ENCODE measurements around the gene PDE8A. TPM values are rescaled to one million over a fixed set of nuclear protein-coding genes. Genes with fewer than 3 reads are reported as not detected.

PDE8A gene
- total and polyA plus RNA-seq, 2 of the 13 experiments (the other 11 are each of a cell fraction or from before 2014, with no cell fraction given) = 26.3 to 48.5 TPM

GRCh38 chr15:84981054-84981710, 474 bp upstream of the PDE8A start (continued):
- TF ChIP-seq ZNF281 (CRISPR knock-in tag; IDR thresholded peaks at IDR 0.05; ENCODE audit: borderline replicate concordance) (no peak; the same call in 1 of the 2 replicates), JUNB (CRISPR knock-in tag; IDR thresholded peaks at IDR 0.05; ENCODE audit: borderline replicate concordance) (no peak), ZNF264 (CRISPR knock-in tag; IDR thresholded peaks at IDR 0.05) (0 out of 2 replicates have a peak, but pooled peaks have one; percentile 35), CSRNP1 (CRISPR knock-in tag; IDR thresholded peaks at IDR 0.05) (no peak; the same call in 1 of the 2 replicates), RCOR2 (CRISPR knock-in tag; IDR thresholded peaks at IDR 0.05) (0 out of 2 replicates have a peak, but pooled peaks have one; percentile 14), ASH2L (IDR thresholded peaks at IDR 0.05; ENCODE audit: insufficient read length, low read depth, low read length) (peak; percentile 82), SETDB1 (CRISPR knock-in tag; IDR thresholded peaks at IDR 0.05; ENCODE audit: borderline replicate concordance) (no peak), PCBP1 (IDR thresholded peaks at IDR 0.05; ENCODE audit: borderline replicate concordance, low read depth, low read length) (no peak), CSRNP2 (CRISPR knock-in tag; conservative IDR thresholded peaks at IDR 0.05; ENCODE audit: low read depth) (no peak), ZNF687 (CRISPR knock-in tag; IDR thresholded peaks at IDR 0.05) (peak; percentile 65), THAP7 (CRISPR knock-in tag; IDR thresholded peaks at IDR 0.05) (no peak), ZNF775 (CRISPR knock-in tag; IDR thresholded peaks at IDR 0.05; ENCODE audit: borderline replicate concordance) (no peak), ZNF235 (CRISPR knock-in tag; IDR thresholded peaks at IDR 0.05; ENCODE audit: borderline replicate concordance) (0 out of 2 replicates have a peak, but pooled peaks have one; percentile 34), ZMYM3 (CRISPR knock-in tag; IDR thresholded peaks at IDR 0.05) (peak; percentile 94), PITX1 (CRISPR knock-in tag; IDR thresholded peaks at IDR 0.05) (peak; percentile 68; the same call in 1 of the 2 replicates), IKZF4 (CRISPR knock-in tag; IDR thresholded peaks at IDR 0.05; ENCODE audit: borderline replicate concordance, low read depth, not compliant biosample characterization) (no peak), FOXA3 (CRISPR knock-in tag; IDR thresholded peaks at IDR 0.05) (peak; percentile 72)
